Measurements from ENCODE around the gene ALDH3B2.
"Not testable (repeated sequence)": the region's sequence is repeated elsewhere in the genome, so short reads cannot be mapped to it uniquely, and the experiment has no call there.

- TF ChIP-seq CTCF (conservative IDR thresholded peaks at IDR 0.05; ENCODE audit: low read depth in 2 of 2); EZH2 (IDR thresholded peaks at IDR 0.05; ENCODE audit: low read depth, unreplicated experiment); REST (IDR thresholded peaks at IDR 0.05; ENCODE audit: unreplicated experiment): not testable (repeated sequence)
Measured at GRCh38 chr11:67685641-67686332, 11.4 kb upstream of the ALDH3B2 start.
